ENCODE measurements around the gene HAL. TPM values are rescaled to one million over a fixed set of nuclear protein-coding genes. Genes with fewer than 3 reads are reported as not detected.

The HAL gene
- total and polyA plus RNA-seq, 4 donors, result 1.2 to 7.9 (median 4.2) TPM

GRCh38 chr12:95980437-95980836 lies 15.7 kb downstream of the HAL start:
- no peak overlapping the region for H3K27ac ChIP-seq (ENCODE audit: low read depth in 1 of 2, low read length in 1 of 2)
- DNase-seq (no peak), ATAC-seq (ENCODE audit: insufficient read depth, low FRiP score) (no peak)
- 93% methylated on average over 5 of the region's 5 CpGs for WGBS, 2 donors
- no peaks in the 10 kb centered on the region for H3K36me3 ChIP-seq (ENCODE audit: control insufficient read depth in 4 of 4, insufficient read depth in 4 of 4, low read length in 4 of 4)
- no peaks in the 10 kb centered on the region for H3K9me3 ChIP-seq (ENCODE audit: control insufficient read depth in 4 of 4, insufficient read depth in 3 of 4, low read length in 3 of 4)
- TF ChIP-seq CTCF (IDR thresholded peaks at IDR 0.05; ENCODE audit: control extremely low read depth, extremely low read depth), result no peak
- no peak overlapping the region for H3K4me3 ChIP-seq
- no peaks in the 10 kb centered on the region for H3K27me3 ChIP-seq (ENCODE audit: control insufficient read depth in 3 of 3, insufficient read depth in 3 of 3, low read length in 2 of 3)
- no peaks in the 10 kb centered on the region for H3K4me1 ChIP-seq (ENCODE audit: control insufficient read depth in 5 of 5, insufficient read depth in 5 of 5, low read length in 5 of 5)
- H3K9ac ChIP-seq (ENCODE audit: insufficient read depth in 1 of 2, low read length in 2 of 2), result no peak overlapping the region

- no peak for ATAC-seq (ENCODE audit: insufficient read depth, low FRiP score)
- DNase-seq, result no peak
- H3K27ac ChIP-seq (ENCODE audit: low read depth in 1 of 2, low read length in 1 of 2), result no peak overlapping the region
- no peak overlapping the region for H3K9ac ChIP-seq (ENCODE audit: insufficient read depth in 1 of 2, low read length in 2 of 2)
- H3K4me1 ChIP-seq (ENCODE audit: control insufficient read depth in 5 of 5, insufficient read depth in 5 of 5, low read length in 5 of 5), result no peaks in the 10 kb centered on the region
- no peak overlapping the region for H3K4me3 ChIP-seq
- no peaks in the 10 kb centered on the region for H3K36me3 ChIP-seq (ENCODE audit: control insufficient read depth in 4 of 4, insufficient read depth in 4 of 4, low read length in 4 of 4)
- 89 to 93% methylated on average over 3 of the region's 3 CpGs for WGBS, 2 donors
- no peak for TF ChIP-seq CTCF (IDR thresholded peaks at IDR 0.05; ENCODE audit: control extremely low read depth, extremely low read depth)
- no peaks in the 10 kb centered on the region for H3K27me3 ChIP-seq (ENCODE audit: control insufficient read depth in 3 of 3, insufficient read depth in 3 of 3, low read length in 2 of 3)
- no peaks in the 10 kb centered on the region for H3K9me3 ChIP-seq (ENCODE audit: control insufficient read depth in 4 of 4, insufficient read depth in 3 of 4, low read length in 3 of 4)
Observed at GRCh38 chr12:95978774-95979173, 17.4 kb downstream of the HAL start.

- Histone ChIP-seq H3K9me3 (ENCODE audit: control insufficient read depth in 4 of 4, insufficient read depth in 3 of 4, low read length in 3 of 4) (no peaks in the 10 kb centered on the region), H3K9ac (ENCODE audit: insufficient read depth in 1 of 2, low read length in 2 of 2) (no peak overlapping the region), H3K4me1 (ENCODE audit: control insufficient read depth in 5 of 5, insufficient read depth in 5 of 5, low read length in 5 of 5) (no peaks in the 10 kb centered on the region), H3K27me3 (ENCODE audit: control insufficient read depth in 3 of 3, insufficient read depth in 3 of 3, low read length in 2 of 3) (no peaks in the 10 kb centered on the region), H3K36me3 (ENCODE audit: control insufficient read depth in 4 of 4, insufficient read depth in 4 of 4, low read length in 4 of 4) (no peaks in the 10 kb centered on the region), H3K27ac (ENCODE audit: low read depth in 1 of 2, low read length in 1 of 2) (no peak overlapping the region), H3K4me3 (no peak overlapping the region)
- WGBS, 2 donors, result 92 to 97% methylated on average over 5 of the region's 5 CpGs
- no peak for DNase-seq
- no peak for ATAC-seq (ENCODE audit: insufficient read depth, low FRiP score)
- TF ChIP-seq CTCF (IDR thresholded peaks at IDR 0.05; ENCODE audit: control extremely low read depth, extremely low read depth), result no peak
Observed at GRCh38 chr12:95978351-95978750, 17.8 kb downstream of the HAL start.

GRCh38 chr12:95977764-95978305 lies 18.3 kb downstream of the HAL start:
- TF ChIP-seq CTCF (IDR thresholded peaks at IDR 0.05; ENCODE audit: control extremely low read depth, extremely low read depth), result no peak
- no peak overlapping the region for H3K9ac ChIP-seq (ENCODE audit: insufficient read depth in 1 of 2, low read length in 2 of 2)
- H3K27ac ChIP-seq (ENCODE audit: low read depth in 1 of 2, low read length in 1 of 2), result no peak overlapping the region
- H3K36me3 ChIP-seq (ENCODE audit: control insufficient read depth in 4 of 4, insufficient read depth in 4 of 4, low read length in 4 of 4), result no peaks in the 10 kb centered on the region
- no peak for DNase-seq
- WGBS, 2 donors, result 88 to 91% methylated on average over 11 of the region's 11 CpGs
- H3K4me3 ChIP-seq, result no peak overlapping the region
- H3K9me3 ChIP-seq (ENCODE audit: control insufficient read depth in 4 of 4, insufficient read depth in 3 of 4, low read length in 3 of 4), result no peaks in the 10 kb centered on the region
- no peaks in the 10 kb centered on the region for H3K4me1 ChIP-seq (ENCODE audit: control insufficient read depth in 5 of 5, insufficient read depth in 5 of 5, low read length in 5 of 5)
- H3K27me3 ChIP-seq (ENCODE audit: control insufficient read depth in 3 of 3, insufficient read depth in 3 of 3, low read length in 2 of 3), result no peaks in the 10 kb centered on the region
- ATAC-seq (ENCODE audit: insufficient read depth, low FRiP score), result no peak

Measured in lung (tissue), 12 donors.